ENCODE results near the gene RBBP8NL. TPM values are rescaled to one million over a fixed set of nuclear protein-coding genes. Genes with fewer than 3 reads are reported as not detected.
A peak's percentile ranks its signal among the peaks of the same experiment; 100 is the strongest.

Gene RBBP8NL
- total and polyA plus RNA-seq, 5 donors from 2014 or later: not detected

GRCh38 chr20:62451970-62452369 is 24.6 kb upstream of the RBBP8NL start:
- H3K4me1 Mint-ChIP-seq: no peaks in the 10 kb centered on the region

DNA sequence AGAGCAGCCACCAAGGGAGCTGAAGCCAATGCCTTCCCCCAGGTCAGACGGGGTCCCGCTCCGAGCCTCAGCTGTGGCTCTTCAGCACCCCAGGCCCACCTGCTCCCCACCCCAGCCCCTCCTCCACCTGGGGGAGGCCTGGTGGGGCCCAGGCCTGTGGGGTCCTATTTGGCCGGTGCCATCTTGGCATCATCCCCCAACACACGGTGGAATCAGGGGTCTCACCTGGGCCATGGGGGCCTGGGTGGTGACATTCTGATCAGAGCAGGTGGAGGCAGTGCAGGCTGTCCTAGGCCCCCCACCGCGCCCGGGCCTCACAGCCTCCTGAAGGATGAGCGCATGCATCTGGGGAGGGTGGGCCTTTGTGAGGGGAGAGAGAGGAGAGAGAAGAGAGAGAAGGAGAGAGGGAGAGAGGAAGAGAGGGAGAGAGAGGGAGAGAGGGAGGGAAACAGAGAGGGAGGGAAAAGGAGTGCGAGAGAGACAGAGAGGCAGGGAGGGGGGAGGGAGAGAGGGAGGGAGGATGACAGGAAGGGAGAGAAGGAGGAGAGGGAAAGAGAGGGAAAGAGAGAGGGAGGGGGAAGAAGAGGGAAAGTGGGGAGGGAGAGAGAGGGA is 23.9 kb upstream of the RBBP8NL start:
- H3K4me3 Mint-ChIP-seq: no peak overlapping the region
- no peaks in the 10 kb centered on the region for H3K36me3 Mint-ChIP-seq
- H3K9me3 Mint-ChIP-seq: peaks cover 0 to 1% (median 0%) of the 10 kb centered on the region in 7 donors
- no peaks in the 10 kb centered on the region for H3K9me3 ChIP-seq (ENCODE audit: control insufficient read depth in 2 of 2, low read length in 2 of 2)
- H3K27me3 Mint-ChIP-seq: no peaks in the 10 kb centered on the region
- no peak overlapping the region for H3K4me3 ChIP-seq (ENCODE audit: low read depth, low read length)
- no peak overlapping the region for H3K27ac Mint-ChIP-seq
- H3K4me1 Mint-ChIP-seq: no peaks in the 10 kb centered on the region
- DNase-seq: no peak
- no peaks in the 10 kb centered on the region for H3K36me3 ChIP-seq (ENCODE audit: control insufficient read depth, insufficient read depth, low read length)
- H3K27me3 ChIP-seq (ENCODE audit: control insufficient read depth, insufficient read depth, low read length): no peaks in the 10 kb centered on the region
- H3K4me1 ChIP-seq (ENCODE audit: control insufficient read depth, insufficient read depth, low read length, poor library complexity, severe bottlenecking): no peaks in the 10 kb centered on the region
- no peak for ATAC-seq (ENCODE audit: low read depth in 2 of 2)
- no peak overlapping the region for H3K27ac ChIP-seq (ENCODE audit: insufficient read depth, low read length, poor library complexity, severe bottlenecking)

More at GRCh38 chr20:62451970-62452369, 24.6 kb upstream of the RBBP8NL start:
- Mint-ChIP-seq H3K27me3 (no peaks in the 10 kb centered on the region), H3K36me3 (no peaks in the 10 kb centered on the region), H3K27ac (no peak overlapping the region), H3K9me3 (no peaks in the 10 kb centered on the region), H3K4me3 (no peak overlapping the region)
- Histone ChIP-seq H3K27ac (ENCODE audit: insufficient read depth, low read length, poor library complexity, severe bottlenecking) (no peak overlapping the region), H3K4me3 (ENCODE audit: low read depth, low read length) (no peak overlapping the region), H3K9me3 (ENCODE audit: control insufficient read depth in 2 of 2, low read length in 2 of 2) (no peaks in the 10 kb centered on the region), H3K36me3 (ENCODE audit: control insufficient read depth, insufficient read depth, low read length) (no peaks in the 10 kb centered on the region), H3K27me3 (ENCODE audit: control insufficient read depth, insufficient read depth, low read length) (no peaks in the 10 kb centered on the region), H3K4me1 (ENCODE audit: control insufficient read depth, insufficient read depth, low read length, poor library complexity, severe bottlenecking) (no peaks in the 10 kb centered on the region)
- DNase-seq: no peak
- ATAC-seq (ENCODE audit: low read depth in 2 of 2): no peak

DNA sequence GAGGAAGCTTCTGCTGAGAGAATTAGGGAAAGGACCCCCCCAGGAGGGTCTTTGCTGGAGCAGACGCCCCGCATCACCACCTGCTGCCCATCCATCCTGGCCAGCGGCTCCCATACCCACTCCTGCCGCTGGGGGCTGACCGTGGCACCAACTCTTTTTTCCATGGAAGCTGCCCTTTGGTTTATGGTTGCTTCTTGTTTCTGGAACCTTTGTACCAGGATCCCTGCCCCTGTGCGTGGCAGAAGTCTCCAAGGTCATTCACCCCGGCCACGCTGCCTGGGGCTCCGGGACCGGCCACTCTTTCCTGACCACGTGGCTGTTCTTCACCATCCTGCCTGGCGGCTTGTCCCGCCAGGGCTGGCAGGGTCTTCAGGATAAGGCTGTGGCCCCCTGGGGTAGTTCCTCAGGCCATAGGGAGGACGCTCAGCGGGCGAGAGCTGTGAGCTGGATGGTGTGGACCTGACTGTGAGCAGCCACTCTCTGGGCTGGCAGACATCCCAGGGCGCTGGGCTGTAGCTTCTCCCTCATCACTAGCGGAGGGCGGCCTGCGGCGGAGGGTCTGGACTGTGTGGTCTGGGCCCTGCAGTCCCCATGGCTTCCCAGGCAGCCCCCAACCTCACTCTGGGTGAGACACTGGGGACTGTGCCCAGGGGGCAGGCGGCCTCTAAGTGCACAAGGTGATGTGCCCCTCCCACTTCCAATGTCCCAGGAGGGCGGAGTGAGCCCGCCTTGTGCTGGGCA is 22.8 kb upstream of the RBBP8NL start:
- no peaks in the 10 kb centered on the region for H3K27me3 ChIP-seq (ENCODE audit: control insufficient read depth, insufficient read depth, low read length)
- no peaks in the 10 kb centered on the region for H3K36me3 ChIP-seq (ENCODE audit: control insufficient read depth, insufficient read depth, low read length)
- no peak overlapping the region for H3K27ac ChIP-seq (ENCODE audit: insufficient read depth, low read length, poor library complexity, severe bottlenecking)
- H3K9me3 ChIP-seq (ENCODE audit: control insufficient read depth in 2 of 2, low read length in 2 of 2): no peaks in the 10 kb centered on the region
- no peak for ATAC-seq (ENCODE audit: low read depth in 2 of 2)
- no peaks in the 10 kb centered on the region for H3K4me1 ChIP-seq (ENCODE audit: control insufficient read depth, insufficient read depth, low read length, poor library complexity, severe bottlenecking)
- H3K9me3 Mint-ChIP-seq: peaks cover 0 to 1% (median 0%) of the 10 kb centered on the region in 7 donors
- H3K36me3 Mint-ChIP-seq: no peaks in the 10 kb centered on the region
- no peak for DNase-seq
- H3K4me3 ChIP-seq (ENCODE audit: low read depth, low read length): no peak overlapping the region
- no peaks in the 10 kb centered on the region for H3K27me3 Mint-ChIP-seq
- no peaks in the 10 kb centered on the region for H3K4me1 Mint-ChIP-seq
- H3K4me3 Mint-ChIP-seq: no peak overlapping the region
- H3K27ac Mint-ChIP-seq: no peak overlapping the region

DNA sequence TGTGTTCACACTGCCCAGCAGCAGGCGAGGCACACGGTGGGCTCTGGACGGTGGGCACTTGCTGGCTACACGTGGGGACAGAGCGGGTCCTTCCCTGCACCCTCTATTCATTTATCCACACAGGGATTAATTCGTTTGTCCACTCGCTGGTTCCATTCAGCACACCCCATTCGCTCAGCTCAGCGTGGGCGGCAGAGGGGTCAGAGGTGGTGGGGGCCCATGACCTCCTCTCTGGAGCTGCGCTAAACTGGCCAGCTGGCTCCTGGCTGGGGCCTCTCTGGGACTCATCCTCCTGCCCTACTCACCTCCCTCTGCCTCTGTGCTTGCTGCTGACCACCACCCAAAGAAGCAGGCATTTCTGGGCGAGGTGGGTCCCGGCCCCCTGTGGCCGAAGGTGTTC is 21.4 kb upstream of the RBBP8NL start:
- H3K36me3 Mint-ChIP-seq: no peaks in the 10 kb centered on the region
- Histone ChIP-seq H3K27me3 (ENCODE audit: control insufficient read depth, insufficient read depth, low read length) (no peaks in the 10 kb centered on the region), H3K4me1 (ENCODE audit: control insufficient read depth, insufficient read depth, low read length, poor library complexity, severe bottlenecking) (no peaks in the 10 kb centered on the region), H3K9me3 (ENCODE audit: control insufficient read depth in 2 of 2, low read length in 2 of 2) (no peaks in the 10 kb centered on the region), H3K36me3 (ENCODE audit: control insufficient read depth, insufficient read depth, low read length) (no peaks in the 10 kb centered on the region), H3K27ac (ENCODE audit: insufficient read depth, low read length, poor library complexity, severe bottlenecking) (no peak overlapping the region), H3K4me3 (ENCODE audit: low read depth, low read length) (no peak overlapping the region)
- no peaks in the 10 kb centered on the region for H3K27me3 Mint-ChIP-seq
- DNase-seq (no peak), ATAC-seq (ENCODE audit: low read depth in 2 of 2) (no peak)
- peaks cover 0 to 1% (median 0%) of the 10 kb centered on the region in 7 donors for H3K9me3 Mint-ChIP-seq
- no peak overlapping the region for H3K4me3 Mint-ChIP-seq
- no peaks in the 10 kb centered on the region for H3K4me1 Mint-ChIP-seq
- H3K27ac Mint-ChIP-seq: no peak overlapping the region

DNA sequence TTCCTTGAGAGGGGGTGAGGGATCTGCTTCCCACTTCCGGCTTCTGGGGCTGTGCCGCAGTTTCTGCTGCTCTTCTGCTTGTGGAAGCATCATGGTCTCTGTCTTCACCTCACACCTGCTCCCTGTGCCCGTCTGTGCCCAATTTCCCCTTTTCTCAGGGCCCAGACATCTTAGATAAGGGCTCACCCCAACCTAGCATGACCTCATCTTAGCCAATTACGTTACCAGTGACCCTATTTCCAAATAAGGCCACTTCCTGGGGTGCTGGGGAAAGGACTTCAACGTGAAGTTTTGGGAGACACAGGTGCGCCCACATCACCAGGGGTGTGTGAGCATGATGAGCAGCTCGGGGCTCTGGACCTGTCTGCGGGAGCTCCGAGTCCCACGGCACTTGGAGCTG is 20.7 kb upstream of the RBBP8NL start:
- Mint-ChIP-seq H3K27ac (no peak overlapping the region), H3K4me1 (no peaks in the 10 kb centered on the region), H3K36me3 (no peaks in the 10 kb centered on the region), H3K4me3 (no peak overlapping the region), H3K27me3 (no peaks in the 10 kb centered on the region), H3K9me3 (peaks cover 0 to 1% (median 0%) of the 10 kb centered on the region in 7 donors)
- no peaks in the 10 kb centered on the region for H3K4me1 ChIP-seq (ENCODE audit: control insufficient read depth, insufficient read depth, low read length, poor library complexity, severe bottlenecking)
- no peaks in the 10 kb centered on the region for H3K27me3 ChIP-seq (ENCODE audit: control insufficient read depth, insufficient read depth, low read length)
- ATAC-seq (ENCODE audit: low read depth in 2 of 2) (no peak), DNase-seq (no peak)
- H3K36me3 ChIP-seq (ENCODE audit: control insufficient read depth, insufficient read depth, low read length): no peaks in the 10 kb centered on the region
- no peak overlapping the region for H3K4me3 ChIP-seq (ENCODE audit: low read depth, low read length)
- no peaks in the 10 kb centered on the region for H3K9me3 ChIP-seq (ENCODE audit: control insufficient read depth in 2 of 2, low read length in 2 of 2)
- H3K27ac ChIP-seq (ENCODE audit: insufficient read depth, low read length, poor library complexity, severe bottlenecking): no peak overlapping the region

DNA sequence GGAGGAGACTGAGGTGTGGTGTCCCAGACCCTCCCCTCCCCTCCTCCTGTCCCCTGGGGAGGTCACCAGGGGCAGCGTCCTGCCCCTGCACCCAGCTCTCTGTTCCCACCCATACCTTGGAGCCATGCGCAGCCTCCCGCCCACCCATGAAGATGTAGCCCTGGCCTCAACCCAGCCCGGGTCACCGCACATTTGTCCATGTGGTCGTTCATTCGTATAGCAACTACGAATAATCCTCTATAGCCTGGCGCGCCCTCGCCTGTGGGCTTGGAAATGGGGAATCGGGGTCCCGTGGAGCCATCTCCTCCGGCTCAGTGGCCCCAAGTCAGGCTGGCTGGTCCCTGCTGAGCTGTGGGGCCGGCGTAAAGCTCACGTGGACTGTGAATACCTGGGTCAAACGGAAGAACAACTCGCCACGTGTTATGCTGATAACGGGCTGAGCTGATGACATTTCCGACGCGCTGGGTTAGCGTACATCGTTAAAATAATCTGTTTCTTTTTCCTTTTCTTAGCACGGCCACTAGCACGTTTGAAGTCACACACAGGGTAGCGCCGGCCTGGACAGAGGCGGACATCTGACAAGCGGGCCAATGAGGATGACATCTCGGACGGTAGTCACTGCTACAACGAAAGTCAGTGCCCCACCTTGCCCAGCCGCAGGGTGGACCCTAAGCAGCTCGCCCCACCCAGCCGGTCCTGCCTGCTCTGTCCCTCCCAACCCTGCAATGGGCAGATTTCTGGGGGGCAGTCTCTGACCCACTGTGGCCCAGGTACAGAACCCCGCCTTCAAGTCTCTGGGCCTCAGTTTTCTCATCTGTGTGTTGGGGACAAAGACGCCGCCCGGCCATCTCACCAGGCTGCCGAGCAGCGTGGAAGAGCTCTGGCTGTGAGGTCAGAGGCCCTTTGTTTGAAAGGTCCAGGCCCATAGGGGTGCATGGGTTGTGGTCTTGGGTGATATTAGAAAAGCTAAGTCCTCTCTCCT is 19.8 kb upstream of the RBBP8NL start:
- no peaks in the 10 kb centered on the region for H3K27me3 ChIP-seq (ENCODE audit: control insufficient read depth, insufficient read depth, low read length)
- no peak for ATAC-seq (ENCODE audit: low read depth in 2 of 2)
- no peak overlapping the region for H3K27ac ChIP-seq (ENCODE audit: insufficient read depth, low read length, poor library complexity, severe bottlenecking)
- H3K36me3 Mint-ChIP-seq: no peaks in the 10 kb centered on the region
- H3K4me1 ChIP-seq (ENCODE audit: control insufficient read depth, insufficient read depth, low read length, poor library complexity, severe bottlenecking): no peaks in the 10 kb centered on the region
- H3K27ac Mint-ChIP-seq: peak overlapping the region in 2 of 3 donors; percentile 23 to 31
- DNase-seq: no peak
- H3K4me1 Mint-ChIP-seq: no peaks in the 10 kb centered on the region
- no peaks in the 10 kb centered on the region for H3K27me3 Mint-ChIP-seq
- no peak overlapping the region for H3K4me3 ChIP-seq (ENCODE audit: low read depth, low read length)
- peaks cover 0 to 1% (median 0%) of the 10 kb centered on the region in 7 donors for H3K9me3 Mint-ChIP-seq
- no peak overlapping the region for H3K4me3 Mint-ChIP-seq
- no peaks in the 10 kb centered on the region for H3K36me3 ChIP-seq (ENCODE audit: control insufficient read depth, insufficient read depth, low read length)
- no peaks in the 10 kb centered on the region for H3K9me3 ChIP-seq (ENCODE audit: control insufficient read depth in 2 of 2, low read length in 2 of 2)

DNA sequence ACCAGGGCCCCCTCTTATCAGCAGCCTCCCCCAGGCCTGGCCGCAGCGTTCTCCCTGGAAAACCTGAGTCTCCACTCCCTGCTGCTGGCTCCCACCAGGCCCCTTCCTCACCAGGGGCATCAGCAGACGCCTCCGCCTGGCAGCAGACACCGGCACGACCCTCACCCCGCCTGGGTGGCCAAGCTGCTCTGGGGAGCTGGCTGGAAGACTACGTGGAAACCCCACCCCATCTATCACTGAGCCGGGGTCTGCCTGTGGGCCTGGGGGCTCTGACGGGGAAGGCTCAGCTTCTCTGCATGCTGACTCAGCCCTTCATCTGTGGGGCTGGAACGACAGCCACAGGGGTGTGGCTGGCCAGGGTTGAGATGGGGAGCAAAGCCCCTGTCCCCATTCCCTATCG is 19.1 kb upstream of the RBBP8NL start:
- Histone ChIP-seq H3K9me3 (ENCODE audit: control insufficient read depth in 2 of 2, low read length in 2 of 2) (no peaks in the 10 kb centered on the region), H3K27ac (ENCODE audit: insufficient read depth, low read length, poor library complexity, severe bottlenecking) (no peak overlapping the region), H3K4me3 (ENCODE audit: low read depth, low read length) (no peak overlapping the region), H3K4me1 (ENCODE audit: control insufficient read depth, insufficient read depth, low read length, poor library complexity, severe bottlenecking) (no peaks in the 10 kb centered on the region), H3K36me3 (ENCODE audit: control insufficient read depth, insufficient read depth, low read length) (no peaks in the 10 kb centered on the region), H3K27me3 (ENCODE audit: control insufficient read depth, insufficient read depth, low read length) (no peaks in the 10 kb centered on the region)
- Mint-ChIP-seq H3K4me1 (no peaks in the 10 kb centered on the region), H3K27me3 (no peaks in the 10 kb centered on the region), H3K9me3 (peaks cover 0 to 1% (median 0%) of the 10 kb centered on the region in 7 donors), H3K27ac (no peak overlapping the region), H3K4me3 (no peak overlapping the region), H3K36me3 (no peaks in the 10 kb centered on the region)
- no peak for ATAC-seq (ENCODE audit: low read depth in 2 of 2)
- no peak for DNase-seq
